ES-I3 (cell line): ENCODE measurements around the gene TMEM212.

Experiments
- H3K36me3 ChIP-seq: 2 replicates; pipeline ENCODE4 v1.6.1; 2013; ENCODE audit warnings: mild to moderate bottlenecking, low read length, control low read depth, moderate library complexity; ENCODE audit not compliant: insufficient read depth
- H3K4me1 ChIP-seq: 2 replicates; pipeline ENCODE4 v1.6.1; 2013; ENCODE audit warnings: mild to moderate bottlenecking, control low read depth, low read length; ENCODE audit not compliant: insufficient read depth
- H3K9ac ChIP-seq: 2 replicates; pipeline ENCODE4 v1.6.1; 2013; ENCODE audit warnings: low read depth, mild to moderate bottlenecking, low read length, moderate library complexity
- H3K9me3 ChIP-seq: 2 replicates; pipeline ENCODE4 v1.6.1; 2013; ENCODE audit warnings: mild to moderate bottlenecking, low read length, moderate library complexity; ENCODE audit not compliant: control insufficient read depth, insufficient read depth

Gene TMEM212

DNA sequence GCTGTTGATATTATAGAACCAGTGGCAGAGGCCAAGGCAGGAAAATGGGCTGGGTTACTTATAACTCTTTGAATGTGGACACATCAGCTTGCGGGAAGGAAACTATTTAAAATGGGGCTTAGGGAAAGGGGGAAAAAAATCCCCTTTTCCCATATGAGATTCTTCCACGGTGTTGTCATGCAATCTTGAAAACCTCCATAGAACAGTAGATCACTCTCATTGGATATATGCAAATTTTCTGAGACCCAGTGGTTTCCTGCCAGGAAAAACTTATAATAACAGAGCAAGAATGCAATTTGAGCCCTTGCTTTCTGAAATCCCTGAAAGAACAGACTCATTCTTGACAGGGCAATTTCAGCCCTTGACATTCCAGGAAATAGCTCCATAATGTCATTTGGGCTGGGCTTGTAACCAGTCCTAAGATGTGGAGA is 31.1 kb downstream of the TMEM212 start:
- Histone ChIP-seq H3K4me1 (peaks cover 46% of the 10 kb centered on the region), H3K9ac (no peak overlapping the region), H3K36me3 (no peaks in the 10 kb centered on the region), H3K9me3 (no peaks in the 10 kb centered on the region)

GRCh38 chr3:171874879-171875278 is 31.7 kb downstream of the TMEM212 start:
- H3K9me3 ChIP-seq: no peaks in the 10 kb centered on the region
- no peak overlapping the region for H3K9ac ChIP-seq
- H3K36me3 ChIP-seq: no peaks in the 10 kb centered on the region
- H3K4me1 ChIP-seq: peaks cover 46% of the 10 kb centered on the region

- Histone ChIP-seq H3K9ac (no peak overlapping the region), H3K9me3 (no peaks in the 10 kb centered on the region), H3K36me3 (no peaks in the 10 kb centered on the region), H3K4me1 (peaks cover 46% of the 10 kb centered on the region)
Measured at GRCh38 chr3:171875923-171876412, 32.8 kb downstream of the TMEM212 start.

- Histone ChIP-seq H3K36me3 (no peaks in the 10 kb centered on the region), H3K9ac (no peak overlapping the region), H3K4me1 (peaks cover 46% of the 10 kb centered on the region)
Measured at GRCh38 chr3:171876680-171877147, 33.6 kb downstream of the TMEM212 start.

GRCh38 chr3:171878461-171879225 is 35.5 kb downstream of the TMEM212 start:
- H3K4me1 ChIP-seq: peaks cover 44% of the 10 kb centered on the region
- H3K36me3 ChIP-seq: no peaks in the 10 kb centered on the region
- no peaks in the 10 kb centered on the region for H3K9me3 ChIP-seq
- H3K9ac ChIP-seq: no peak overlapping the region

More at GRCh38 chr3:171876680-171877147, 33.6 kb downstream of the TMEM212 start:
- H3K9me3 ChIP-seq: no peaks in the 10 kb centered on the region

DNA sequence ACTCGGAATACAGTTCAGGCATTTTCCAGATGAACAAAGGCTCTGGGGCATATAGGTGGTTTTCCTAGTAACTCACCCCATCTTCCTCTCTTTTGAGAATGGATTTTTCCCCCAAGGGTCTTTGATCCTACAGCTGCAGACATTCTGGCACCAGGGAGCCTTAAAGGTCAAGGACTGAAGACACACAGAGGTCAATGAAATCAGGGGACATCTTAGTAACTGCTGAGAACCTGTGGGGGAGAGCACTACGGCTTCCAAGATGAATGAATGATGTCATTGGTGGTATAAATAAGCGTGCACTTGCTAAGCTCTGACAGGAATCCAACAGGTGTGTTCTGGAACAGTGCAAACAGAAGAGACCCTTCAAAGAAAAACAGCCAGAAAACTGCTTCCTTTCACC is 36.3 kb downstream of the TMEM212 start:
- no peaks in the 10 kb centered on the region for H3K36me3 ChIP-seq
- peaks cover 41% of the 10 kb centered on the region for H3K4me1 ChIP-seq
- H3K9me3 ChIP-seq: no peaks in the 10 kb centered on the region

DNA sequence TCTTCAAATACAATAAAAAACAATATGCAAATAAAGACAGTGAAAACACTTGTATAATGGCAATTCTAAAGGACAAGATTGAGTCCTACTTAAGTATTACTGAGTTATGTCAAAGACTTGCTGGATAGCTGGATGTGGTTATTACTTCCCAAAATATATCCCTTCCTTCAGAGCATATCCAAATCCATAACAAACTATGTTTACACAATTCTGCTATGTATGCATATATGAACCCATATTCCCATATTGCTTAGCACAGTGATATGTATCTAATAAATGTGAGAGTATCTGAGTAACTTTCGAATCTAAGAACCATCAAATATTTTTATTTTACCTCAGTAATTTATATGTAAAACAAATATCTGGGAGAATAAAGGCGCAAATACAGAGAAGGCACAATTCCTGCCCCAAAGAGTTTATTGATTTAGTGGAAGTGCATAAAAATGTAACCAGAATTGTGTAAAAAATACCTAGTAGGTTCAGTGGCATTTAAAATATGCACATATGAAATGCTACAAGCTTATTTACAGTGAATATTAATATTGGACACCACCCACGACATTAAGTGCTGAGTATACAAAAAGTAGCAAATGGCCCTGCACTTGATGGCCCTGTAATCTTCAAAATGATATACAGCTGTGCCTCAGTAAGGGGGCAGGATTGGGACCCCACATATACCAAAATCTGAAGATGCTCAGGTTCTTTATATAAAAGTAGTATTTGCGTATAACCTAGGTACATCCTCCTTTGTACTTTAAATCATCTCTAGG is 37.1 kb downstream of the TMEM212 start:
- Histone ChIP-seq H3K4me1 (peaks cover 34% of the 10 kb centered on the region), H3K9ac (no peak overlapping the region), H3K9me3 (no peaks in the 10 kb centered on the region), H3K36me3 (no peaks in the 10 kb centered on the region)

More for the DNA sequence above, 36.3 kb downstream of the TMEM212 start:
- no peak overlapping the region for H3K9ac ChIP-seq

- Histone ChIP-seq H3K9ac (no peak overlapping the region), H3K36me3 (no peaks in the 10 kb centered on the region), H3K4me1 (peaks cover 24% of the 10 kb centered on the region), H3K9me3 (no peaks in the 10 kb centered on the region)
Measured at GRCh38 chr3:171881251-171881650, 38.1 kb downstream of the TMEM212 start.

- Histone ChIP-seq H3K9me3 (no peaks in the 10 kb centered on the region), H3K4me1 (peaks cover 16% of the 10 kb centered on the region), H3K36me3 (no peaks in the 10 kb centered on the region), H3K9ac (no peak overlapping the region)
Measured at GRCh38 chr3:171883257-171883892, 40.2 kb downstream of the TMEM212 start.

GRCh38 chr3:171883893-171884279 is 40.7 kb downstream of the TMEM212 start:
- no peak overlapping the region for H3K9ac ChIP-seq
- H3K4me1 ChIP-seq: peaks cover 14% of the 10 kb centered on the region; the same call in 1 of the 2 replicates
- H3K9me3 ChIP-seq: no peaks in the 10 kb centered on the region
- no peaks in the 10 kb centered on the region for H3K36me3 ChIP-seq

GRCh38 chr3:171888466-171888865 is 45.3 kb downstream of the TMEM212 start:
- H3K9ac ChIP-seq: no peak overlapping the region
- H3K36me3 ChIP-seq: no peaks in the 10 kb centered on the region

DNA sequence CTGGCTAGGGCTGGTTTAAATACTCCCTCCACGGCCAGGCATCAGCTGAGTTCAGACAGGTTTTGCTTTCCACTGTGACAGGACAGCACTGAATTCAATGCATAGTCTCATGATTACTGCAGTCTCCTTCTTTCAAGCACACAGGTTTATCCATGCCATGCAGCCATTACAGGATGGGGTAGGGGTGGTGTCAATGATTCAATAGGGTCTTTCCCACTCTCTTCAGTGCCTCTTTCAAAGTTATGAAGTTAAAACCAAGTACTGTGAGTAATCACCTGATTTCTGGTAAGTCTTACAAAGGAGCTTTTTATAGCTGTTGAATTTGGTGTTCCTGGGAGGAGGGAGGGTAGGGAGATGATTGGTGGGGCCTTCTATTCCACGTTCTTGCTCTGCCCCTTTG is 47.2 kb downstream of the TMEM212 start:
- Histone ChIP-seq H3K36me3 (no peaks in the 10 kb centered on the region), H3K9me3 (0 out of 2 replicates have a peak, but pooled peaks cover 2% of the 10 kb centered on the region), H3K9ac (no peak overlapping the region), H3K4me1 (0 out of 2 replicates have a peak, but pooled peaks cover 5% of the 10 kb centered on the region)

More at GRCh38 chr3:171888466-171888865, 45.3 kb downstream of the TMEM212 start:
- 0 out of 2 replicates have a peak, but pooled peaks cover 2% of the 10 kb centered on the region for H3K9me3 ChIP-seq
- H3K4me1 ChIP-seq: peaks cover 8% of the 10 kb centered on the region; the same call in 1 of the 2 replicates

GRCh38 chr3:171892457-171892856 is 49.3 kb downstream of the TMEM212 start:
- Histone ChIP-seq H3K9ac (no peak overlapping the region), H3K36me3 (no peaks in the 10 kb centered on the region), H3K9me3 (0 out of 2 replicates have a peak, but pooled peaks cover 2% of the 10 kb centered on the region), H3K4me1 (0 out of 2 replicates have a peak, but pooled peaks cover 5% of the 10 kb centered on the region)

DNA sequence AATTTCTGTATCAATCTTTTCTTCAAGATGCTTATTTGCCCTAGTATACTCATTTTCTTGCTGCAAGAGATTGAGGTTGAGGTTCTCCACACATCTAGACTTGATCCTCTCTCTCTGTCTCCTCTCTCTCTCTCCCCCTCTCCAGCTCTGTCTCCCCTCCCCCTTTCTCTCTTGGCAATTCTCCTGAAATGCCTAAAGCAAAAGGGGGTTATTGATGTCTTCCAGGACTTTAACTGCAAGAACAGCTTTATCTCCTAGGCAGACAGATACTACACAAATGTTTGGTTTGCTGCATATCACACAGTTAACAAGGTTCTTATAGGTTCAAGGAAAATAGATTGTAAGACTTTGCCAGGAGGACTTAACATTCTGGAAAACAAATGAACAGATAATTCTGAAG is 52.1 kb downstream of the TMEM212 start:
- 0 out of 2 replicates have a peak, but pooled peaks cover 5% of the 10 kb centered on the region for H3K4me1 ChIP-seq
- no peaks in the 10 kb centered on the region for H3K9me3 ChIP-seq
- H3K9ac ChIP-seq: no peak overlapping the region
- no peaks in the 10 kb centered on the region for H3K36me3 ChIP-seq
